SK-N-SH (cell line): ENCODE measurements around the gene ZNF865. TPM values are rescaled to one million over a fixed set of nuclear protein-coding genes. Genes with fewer than 3 reads are reported as not detected.

ENCODE experiments used
- CTCF ChIA-PET: fragments of 300-600, 350-600 bp; formaldehyde crosslinking; extraction: SDS; loops from one replicate; lab custom pipeline; 2021; lab: Yijun Ruan, JAX
- POLR2A ChIA-PET: fragments of 350-600 bp; sonication (Branson Sonifier 250); formaldehyde crosslinking; extraction: SDS; loops from one replicate; lab custom pipeline; 2020; ENCODE audit warnings: antibody characterized with exemption, inconsistent platforms; lab: Yijun Ruan, JAX
- DNase-seq: peaks from one replicate; pipeline ENCODE4 v3.0.0; 2012
- H2AFZ ChIP-seq: fragments of 200-600 bp; sonication (generic); 2 replicates; pipeline ENCODE4 v1.8.1; 2016; ENCODE audit warnings: antibody characterized with exemption, mild to moderate bottlenecking, low read depth
- H3F3A ChIP-seq: fragments of 200-600 bp; sonication (generic); replicated peaks from 2 replicates; pipeline ENCODE3; 2016; ENCODE audit warnings: antibody characterized with exemption, mild to moderate bottlenecking; ENCODE audit not compliant: insufficient read depth
- H3K27ac ChIP-seq, 2 experiments: fragments of 200-500 bp in 1 of 2; fragments of 200-600 bp in 1 of 2; sonication (Bioruptor generic) in 1 of 2; sonication (generic), shearing (Covaris generic) in 1 of 2; 2 replicates each; pipeline versions ENCODE4 v1.5.1 to v1.6.1; 2014 to 2016; ENCODE audit warnings: low read depth in 2 of 2, inconsistent platforms in 1 of 2, low read length in 1 of 2, mild to moderate bottlenecking in 1 of 2, mixed read lengths in 1 of 2
- H3K27me3 ChIP-seq: fragments of 200-600 bp; sonication (generic), shearing (Covaris generic); 2 replicates; pipeline ENCODE4 v1.6.1; 2016; ENCODE audit warnings: mixed run types; ENCODE audit not compliant: insufficient read depth
- H3K36me3 ChIP-seq, 2 experiments: fragments of 200-500 bp in 1 of 2; fragments of 200-600 bp in 1 of 2; sonication (Bioruptor generic) in 1 of 2; sonication (generic) in 1 of 2; replicated peaks in 1 of 2; 2 replicates each; pipeline versions ENCODE3 to v1.5.1; 2014 to 2016; ENCODE audit warnings: low read length in 1 of 2, mild to moderate bottlenecking in 1 of 2; ENCODE audit not compliant: insufficient read depth in 2 of 2, control insufficient read depth in 1 of 2
- H3K4me1 ChIP-seq, 2 experiments: fragments of 200-500 bp in 1 of 2; fragments of 200-600 bp in 1 of 2; sonication (Bioruptor generic) in 1 of 2; sonication (generic), shearing (Covaris generic) in 1 of 2; 2 replicates each; pipeline versions ENCODE4 v1.5.1 to v1.6.1; 2014 to 2016; ENCODE audit warnings: low read depth in 1 of 2, low read length in 1 of 2, mixed run types in 1 of 2; ENCODE audit not compliant: insufficient read depth in 2 of 2, control insufficient read depth in 1 of 2
- H3K4me2 ChIP-seq: fragments of 200-600 bp; sonication (generic), shearing (Covaris generic); 2 replicates; pipeline ENCODE4 v1.6.1; 2017; ENCODE audit warnings: mixed run types
- H3K4me3 ChIP-seq, 2 experiments: fragments of 200-500 bp in 1 of 2; fragments of 200-600 bp in 1 of 2; sonication (Bioruptor generic) in 1 of 2; sonication (generic), shearing (Covaris generic) in 1 of 2; 2 replicates each; pipeline versions ENCODE4 v1.5.1 to v1.8.1; 2014 to 2016; ENCODE audit warnings: low read depth in 2 of 2, inconsistent platforms in 1 of 2, low read length in 1 of 2, mild to moderate bottlenecking in 1 of 2, mixed read lengths in 1 of 2, moderate library complexity in 1 of 2
- H3K79me2 ChIP-seq: fragments of 200-600 bp; sonication (generic); 2 replicates; pipeline ENCODE4 v1.8.1; 2017; ENCODE audit warnings: mild to moderate bottlenecking; ENCODE audit not compliant: insufficient read depth
- H3K9ac ChIP-seq: fragments of 200-600 bp; sonication (generic); 2 replicates; pipeline ENCODE4 v1.6.1; 2017; ENCODE audit warnings: mixed run types
- H3K9me2 ChIP-seq: fragments of 200-600 bp; sonication (generic); 2 replicates; pipeline ENCODE4 v1.6.1; 2017; ENCODE audit warnings: mixed run types
- H3K9me3 ChIP-seq: fragments of 200-600 bp; sonication (generic); 2 replicates; pipeline ENCODE4 v1.6.1; 2017; ENCODE audit warnings: mixed run types, mild to moderate bottlenecking, moderate library complexity
- H4K20me1 ChIP-seq: fragments of 200-600 bp; sonication (generic); 2 replicates; pipeline ENCODE4 v1.6.1; 2017; ENCODE audit warnings: mild to moderate bottlenecking, mixed run types; ENCODE audit not compliant: insufficient read depth
- CTCF ChIP-seq: fragments of 200-600 bp; sonication (generic); IDR thresholded peaks from 2 replicates; pipeline ENCODE4 v1.6.1; 2017; ENCODE audit warnings: antibody characterized with exemption, mild to moderate bottlenecking, moderate library complexity
- EP300 ChIP-seq, 2 experiments: IDR thresholded peaks; 2 replicates each; pipeline versions ENCODE4 v1.4.0 to v1.6.1; 2012; ENCODE audit warnings: borderline replicate concordance in 1 of 2, low read depth in 1 of 2, low read length in 1 of 2
- FOXJ3 ChIP-seq: sonication (generic); formaldehyde crosslinking; IDR thresholded peaks from 2 replicates; pipeline ENCODE4 v1.5.1; 2020; ENCODE audit warnings: mild to moderate bottlenecking, missing genetic modification reagents
- GATA2 ChIP-seq: sonication (generic); formaldehyde crosslinking; IDR thresholded peaks from 2 replicates; pipeline ENCODE4 v1.5.0; 2020; ENCODE audit warnings: mild to moderate bottlenecking, missing genetic modification reagents
- MEF2A ChIP-seq: IDR thresholded peaks from 2 replicates; pipeline ENCODE4 v1.4.0; 2012; ENCODE audit warnings: low read depth, borderline replicate concordance
- MXI1 ChIP-seq: IDR thresholded peaks from 2 replicates; pipeline ENCODE4 v1.6.1; 2012; ENCODE audit warnings: mild to moderate bottlenecking, low read depth, low read length, improper control_type of control experiment
- NRF1 ChIP-seq: IDR thresholded peaks from 2 replicates; pipeline ENCODE4 v1.6.1; 2012; ENCODE audit warnings: low read depth, mild to moderate bottlenecking, low read length
- RAD21 ChIP-seq: IDR thresholded peaks from 2 replicates; pipeline ENCODE4 v1.6.1; 2012; ENCODE audit warnings: mild to moderate bottlenecking, low read length
- REST ChIP-seq: IDR thresholded peaks from 2 replicates; pipeline ENCODE4 v1.6.1; 2012; ENCODE audit warnings: mild to moderate bottlenecking, low read depth, low read length, moderate library complexity
- TAF1 ChIP-seq: IDR thresholded peaks from 2 replicates; pipeline ENCODE4 v1.6.1; 2012; ENCODE audit warnings: low read depth, mild to moderate bottlenecking, low read length, moderate library complexity, borderline replicate concordance
- TCF12 ChIP-seq: IDR thresholded peaks from 2 replicates; pipeline ENCODE4 v1.4.0; 2012
- TEAD4 ChIP-seq: IDR thresholded peaks from 2 replicates; pipeline ENCODE4 v1.4.0; 2012; ENCODE audit warnings: mild to moderate bottlenecking, borderline replicate concordance; ENCODE audit not compliant: insufficient read depth
- WGBS: methylation state at CpG from one replicate; pipeline ENCODE4 v1.1.6; 2017; ENCODE audit warnings: low lambda C conversion rate; 5-methylcytosine and 5-hydroxymethylcytosine counted together
- polyA plus RNA-seq, 3 experiments: library from polyadenylated mRNA; depleted of rRNA; stranded (reverse); fragments of >200 nt; gene quantifications; 2 replicates each; pipeline ENCODE4 v1.2.3, GENCODE V29; 2012
- TF ChIP-seq, protein P1 (sequence below): fragments of 150-350 bp; IDR thresholded peaks from 2 replicates; pipeline ENCODE4 v1.6.1; 2017; ENCODE audit warnings: antibody characterized with exemption, low read length, low read depth, borderline replicate concordance

ZNF865 gene
- polyA plus RNA-seq, 1 of the 3 experiments (the other 2 are of a cell fraction), result 5.0 TPM

DNA sequence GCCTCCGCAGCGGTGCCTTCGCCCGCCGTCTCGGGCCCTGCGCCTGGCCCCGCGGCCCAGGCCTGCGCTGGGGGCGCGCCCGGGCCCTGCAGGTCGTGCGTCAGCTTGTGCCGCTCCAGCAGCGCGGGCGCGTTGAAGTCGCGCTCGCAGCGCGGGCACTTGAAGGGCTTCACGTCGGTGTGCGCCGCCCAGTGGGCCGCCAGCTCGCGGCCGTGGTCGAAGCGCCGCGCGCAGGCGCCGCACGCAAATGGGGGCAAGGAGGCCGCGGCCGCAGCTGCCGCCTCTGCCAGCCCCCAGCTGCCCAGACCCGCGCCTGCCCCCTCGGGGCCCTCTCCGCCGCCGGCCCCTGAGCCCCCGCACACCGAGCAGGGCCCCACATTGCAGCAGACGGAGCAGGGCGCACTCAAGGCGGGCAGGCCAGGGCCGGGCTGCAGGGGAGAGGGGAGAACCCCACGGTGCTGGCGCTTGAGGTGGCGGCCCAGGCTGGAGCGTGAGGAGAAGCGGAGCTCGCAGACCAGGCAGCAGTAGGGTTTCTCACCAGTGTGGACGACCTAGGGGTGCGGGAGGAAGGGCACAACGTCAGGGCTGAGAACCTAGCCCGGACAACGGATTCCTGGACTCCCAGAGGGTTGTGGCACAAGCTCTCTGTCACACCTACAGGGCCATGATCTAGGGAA is 12.2 kb upstream of the ZNF865 start:
- DNase-seq, result no peak
- WGBS, result 97% methylated on average over 67 of the region's 68 CpGs
- TF ChIP-seq TAF1 (no peak), FOXJ3 (CRISPR knock-in tag) (no peak), TCF12 (no peak), MXI1 (no peak), RAD21 (no peak), CTCF (no peak), EP300 (IDR thresholded peaks at IDR 0.05; ENCODE audit: borderline replicate concordance in 1 of 2, low read depth in 1 of 2, low read length in 1 of 2) (no peak), GATA2 (CRISPR knock-in tag) (no peak), MEF2A (no peak), REST (no peak), TEAD4 (no peak), NRF1 (no peak)
- TF ChIP-seq, protein P1, sequence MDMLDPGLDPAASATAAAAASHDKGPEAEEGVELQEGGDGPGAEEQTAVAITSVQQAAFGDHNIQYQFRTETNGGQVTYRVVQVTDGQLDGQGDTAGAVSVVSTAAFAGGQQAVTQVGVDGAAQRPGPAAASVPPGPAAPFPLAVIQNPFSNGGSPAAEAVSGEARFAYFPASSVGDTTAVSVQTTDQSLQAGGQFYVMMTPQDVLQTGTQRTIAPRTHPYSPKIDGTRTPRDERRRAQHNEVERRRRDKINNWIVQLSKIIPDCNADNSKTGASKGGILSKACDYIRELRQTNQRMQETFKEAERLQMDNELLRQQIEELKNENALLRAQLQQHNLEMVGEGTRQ, result no peak
- H3K27me3 ChIP-seq, result no peaks in the 10 kb centered on the region
- POLR2A ChIA-PET, result no interaction called here
- no peak overlapping the region for H2AFZ ChIP-seq
- CTCF ChIA-PET, result interaction anchor here (1.2 kb wide), 1 partner anchor 89 kb away, joined by 3 read pairs; no protein-coding TSS in a partner anchor
- H3K9me2 ChIP-seq, result no peaks in the 10 kb centered on the region
- H3F3A ChIP-seq, result peaks cover 6% of the 10 kb centered on the region
- H3K4me3 ChIP-seq, result no peak overlapping the region
- H3K27ac ChIP-seq, result no peak overlapping the region
- H3K9me3 ChIP-seq, result no peaks in the 10 kb centered on the region
- H4K20me1 ChIP-seq, result no peaks in the 10 kb centered on the region
- no peak overlapping the region for H3K9ac ChIP-seq
- H3K4me1 ChIP-seq, result peaks cover 2 to 3% of the 10 kb centered on the region in 2 experiments; a peak in 2 of 4 replicates
- peaks cover 20 to 34% of the 10 kb centered on the region in 2 experiments for H3K36me3 ChIP-seq
- H3K4me2 ChIP-seq, result no peak overlapping the region
- peaks cover 4% of the 10 kb centered on the region for H3K79me2 ChIP-seq
